Immature natural killer cell (primary cell): Measurements from ENCODE around the gene CLSTN2. TPM values are rescaled to one million over a fixed set of nuclear protein-coding genes. Genes with fewer than 3 reads are reported as not detected.

Experiments used
- DNase-seq, 3 donors: peaks; one replicate each; pipeline ENCODE4 v3.0.0; 2022; ENCODE audit warnings: mixed read lengths in 1 of 3
- H3K27ac Mint-ChIP-seq, 6 donors: one replicate each; pipeline ENCODE4 v1.8.0; 2020; ENCODE audit warnings: mixed read lengths in 6 of 6, mild to moderate bottlenecking in 5 of 6, inconsistent platforms in 4 of 6, moderate library complexity in 3 of 6
- H3K27me3 Mint-ChIP-seq, 3 donors: one replicate each; pipeline ENCODE4 v1.8.0; 2020 to 2021; ENCODE audit warnings: low read depth in 3 of 3, mild to moderate bottlenecking in 3 of 3, mixed read lengths in 3 of 3, moderate library complexity in 3 of 3, inconsistent platforms in 1 of 3
- H3K36me3 Mint-ChIP-seq, 3 donors: one replicate each; pipeline ENCODE4 v1.8.0; 2020; ENCODE audit warnings: mixed read lengths in 3 of 3, inconsistent platforms in 2 of 3, mild to moderate bottlenecking in 2 of 3
- H3K4me1 Mint-ChIP-seq, 2 donors: one replicate each; pipeline ENCODE4 v1.8.0; 2020; ENCODE audit warnings: inconsistent platforms in 2 of 2, mild to moderate bottlenecking in 2 of 2, mixed read lengths in 2 of 2, moderate library complexity in 1 of 2
- H3K4me3 Mint-ChIP-seq, 5 donors: one replicate each; pipeline ENCODE4 v1.8.0; 2020; ENCODE audit warnings: mild to moderate bottlenecking in 5 of 5, mixed read lengths in 5 of 5, inconsistent platforms in 3 of 5, moderate library complexity in 3 of 5
- H3K9me3 Mint-ChIP-seq, 6 donors: one replicate each; pipeline ENCODE4 v1.8.0; 2020; ENCODE audit warnings: mild to moderate bottlenecking in 6 of 6, mixed read lengths in 6 of 6, inconsistent platforms in 4 of 6, moderate library complexity in 3 of 6
- polyA plus RNA-seq, 3 donors: library from polyadenylated mRNA; unstranded; fragments of 300-500 nt; fragmentation: Illumina TruSeq; gene quantifications; one replicate each; pipeline ENCODE4 v1.2.3, GENCODE V29; 2021

Gene CLSTN2
- polyA plus RNA-seq, 3 donors from 2014 or later: not detected

GRCh38 chr3:140061211-140061610 lies 126.2 kb downstream of the CLSTN2 start:
- H3K27ac Mint-ChIP-seq: no peak overlapping the region

GRCh38 chr3:140062461-140062860 lies 127.5 kb downstream of the CLSTN2 start:
- Mint-ChIP-seq H3K9me3 (peaks cover 0 to 4% (median 0%) of the 10 kb centered on the region in 6 donors), H3K27ac (no peak overlapping the region), H3K27me3 (peaks cover 0 to 3% (median 2%) of the 10 kb centered on the region in 3 donors), H3K4me3 (no peak overlapping the region), H3K4me1 (no peaks in the 10 kb centered on the region), H3K36me3 (no peaks in the 10 kb centered on the region)
- DNase-seq: no peak

More at GRCh38 chr3:140061211-140061610, 126.2 kb downstream of the CLSTN2 start:
- H3K4me1 Mint-ChIP-seq: no peaks in the 10 kb centered on the region
- no peaks in the 10 kb centered on the region for H3K36me3 Mint-ChIP-seq
- H3K4me3 Mint-ChIP-seq: no peak overlapping the region
- H3K27me3 Mint-ChIP-seq: peaks cover 0 to 4% (median 3%) of the 10 kb centered on the region in 3 donors
- no peak for DNase-seq
- peaks cover 0 to 6% (median 0%) of the 10 kb centered on the region in 6 donors for H3K9me3 Mint-ChIP-seq

- no peak overlapping the region for H3K27ac Mint-ChIP-seq
- H3K4me3 Mint-ChIP-seq: no peak overlapping the region
- peaks cover 0 to 2% (median 0%) of the 10 kb centered on the region in 3 donors for H3K27me3 Mint-ChIP-seq
- no peak for DNase-seq
- H3K36me3 Mint-ChIP-seq: no peaks in the 10 kb centered on the region
- peaks cover 0 to 5% (median 0%) of the 10 kb centered on the region in 6 donors for H3K9me3 Mint-ChIP-seq
- H3K4me1 Mint-ChIP-seq: no peaks in the 10 kb centered on the region
Observed at GRCh38 chr3:140067487-140067886, 132.5 kb downstream of the CLSTN2 start.

GRCh38 chr3:140068494-140069017 lies 133.6 kb downstream of the CLSTN2 start:
- Mint-ChIP-seq H3K36me3 (no peaks in the 10 kb centered on the region), H3K4me1 (no peaks in the 10 kb centered on the region), H3K4me3 (no peak overlapping the region), H3K9me3 (peaks cover 0 to 5% (median 0%) of the 10 kb centered on the region in 6 donors), H3K27ac (no peak overlapping the region), H3K27me3 (no peaks in the 10 kb centered on the region)
- no peak for DNase-seq

- H3K4me3 Mint-ChIP-seq: no peak overlapping the region
- H3K36me3 Mint-ChIP-seq: no peaks in the 10 kb centered on the region
- H3K27me3 Mint-ChIP-seq: peaks cover 0 to 2% (median 0%) of the 10 kb centered on the region in 3 donors
- H3K9me3 Mint-ChIP-seq: peaks cover 0 to 7% (median 0%) of the 10 kb centered on the region in 6 donors
- H3K27ac Mint-ChIP-seq: no peak overlapping the region
- DNase-seq: no peak
- H3K4me1 Mint-ChIP-seq: no peaks in the 10 kb centered on the region
Observed at GRCh38 chr3:140073278-140074045, 138.5 kb downstream of the CLSTN2 start.

GRCh38 chr3:140076552-140076951 lies 141.6 kb downstream of the CLSTN2 start:
- peaks cover 0 to 9% (median 0%) of the 10 kb centered on the region in 6 donors for H3K9me3 Mint-ChIP-seq
- H3K4me1 Mint-ChIP-seq: no peaks in the 10 kb centered on the region
- H3K4me3 Mint-ChIP-seq: no peak overlapping the region
- H3K27ac Mint-ChIP-seq: no peak overlapping the region
- no peak for DNase-seq
- peaks cover 0 to 4% (median 0%) of the 10 kb centered on the region in 3 donors for H3K27me3 Mint-ChIP-seq
- no peaks in the 10 kb centered on the region for H3K36me3 Mint-ChIP-seq

GRCh38 chr3:140077406-140077805 lies 142.4 kb downstream of the CLSTN2 start:
- H3K4me3 Mint-ChIP-seq: no peak overlapping the region
- H3K27ac Mint-ChIP-seq: no peak overlapping the region
- H3K36me3 Mint-ChIP-seq: no peaks in the 10 kb centered on the region
- no peak for DNase-seq
- peaks cover 0 to 9% (median 0%) of the 10 kb centered on the region in 6 donors for H3K9me3 Mint-ChIP-seq
- peaks cover 0 to 4% (median 3%) of the 10 kb centered on the region in 3 donors for H3K27me3 Mint-ChIP-seq
- no peaks in the 10 kb centered on the region for H3K4me1 Mint-ChIP-seq

- peaks cover 0 to 10% (median 0%) of the 10 kb centered on the region in 6 donors for H3K9me3 Mint-ChIP-seq
- H3K4me3 Mint-ChIP-seq: no peak overlapping the region
- H3K27me3 Mint-ChIP-seq: peaks cover 0 to 4% (median 4%) of the 10 kb centered on the region in 3 donors
- DNase-seq: no peak
- H3K4me1 Mint-ChIP-seq: no peaks in the 10 kb centered on the region
- no peak overlapping the region for H3K27ac Mint-ChIP-seq
- no peaks in the 10 kb centered on the region for H3K36me3 Mint-ChIP-seq
Observed at GRCh38 chr3:140078343-140078742, 143.4 kb downstream of the CLSTN2 start.

GRCh38 chr3:140078940-140079339 lies 144.0 kb downstream of the CLSTN2 start:
- Mint-ChIP-seq H3K9me3 (peaks cover 0 to 13% (median 0%) of the 10 kb centered on the region in 6 donors), H3K36me3 (no peaks in the 10 kb centered on the region), H3K4me3 (no peak overlapping the region), H3K27ac (no peak overlapping the region), H3K27me3 (peaks cover 0 to 4% (median 4%) of the 10 kb centered on the region in 3 donors), H3K4me1 (no peaks in the 10 kb centered on the region)
- DNase-seq: no peak

GRCh38 chr3:140081887-140082286 lies 146.9 kb downstream of the CLSTN2 start:
- no peak overlapping the region for H3K4me3 Mint-ChIP-seq
- peaks cover 0 to 4% (median 1%) of the 10 kb centered on the region in 3 donors for H3K27me3 Mint-ChIP-seq

GRCh38 chr3:140085001-140085400 lies 150.0 kb downstream of the CLSTN2 start:
- no peak overlapping the region for H3K27ac Mint-ChIP-seq
- peaks cover 0 to 12% (median 0%) of the 10 kb centered on the region in 6 donors for H3K9me3 Mint-ChIP-seq
- peaks cover 0 to 4% (median 0%) of the 10 kb centered on the region in 3 donors for H3K27me3 Mint-ChIP-seq
- no peaks in the 10 kb centered on the region for H3K4me1 Mint-ChIP-seq
- no peak overlapping the region for H3K4me3 Mint-ChIP-seq
- DNase-seq: no peak
- H3K36me3 Mint-ChIP-seq: no peaks in the 10 kb centered on the region

More at GRCh38 chr3:140081887-140082286, 146.9 kb downstream of the CLSTN2 start:
- H3K27ac Mint-ChIP-seq: no peak overlapping the region
- no peaks in the 10 kb centered on the region for H3K4me1 Mint-ChIP-seq
- H3K9me3 Mint-ChIP-seq: peaks cover 0 to 12% (median 0%) of the 10 kb centered on the region in 6 donors
- no peak for DNase-seq
- H3K36me3 Mint-ChIP-seq: no peaks in the 10 kb centered on the region

GRCh38 chr3:140086642-140087041 lies 151.7 kb downstream of the CLSTN2 start:
- peaks cover 0 to 10% (median 0%) of the 10 kb centered on the region in 6 donors for H3K9me3 Mint-ChIP-seq
- no peaks in the 10 kb centered on the region for H3K36me3 Mint-ChIP-seq
- no peaks in the 10 kb centered on the region for H3K4me1 Mint-ChIP-seq
- H3K27ac Mint-ChIP-seq: no peak overlapping the region
- no peak for DNase-seq
- peaks cover 0 to 4% (median 3%) of the 10 kb centered on the region in 3 donors for H3K27me3 Mint-ChIP-seq
- H3K4me3 Mint-ChIP-seq: no peak overlapping the region

- DNase-seq: no peak
- Mint-ChIP-seq H3K4me1 (no peaks in the 10 kb centered on the region), H3K9me3 (peaks cover 0 to 10% (median 0%) of the 10 kb centered on the region in 6 donors), H3K36me3 (no peaks in the 10 kb centered on the region), H3K27ac (no peak overlapping the region), H3K4me3 (no peak overlapping the region), H3K27me3 (peaks cover 0 to 3% (median 2%) of the 10 kb centered on the region in 3 donors)
Observed at GRCh38 chr3:140088058-140088457, 153.1 kb downstream of the CLSTN2 start.

- no peaks in the 10 kb centered on the region for H3K4me1 Mint-ChIP-seq
- H3K4me3 Mint-ChIP-seq: no peak overlapping the region
- no peaks in the 10 kb centered on the region for H3K36me3 Mint-ChIP-seq
- DNase-seq: no peak
- peaks cover 0 to 3% (median 2%) of the 10 kb centered on the region in 3 donors for H3K27me3 Mint-ChIP-seq
- H3K9me3 Mint-ChIP-seq: peaks cover 0 to 6% (median 0%) of the 10 kb centered on the region in 6 donors
- H3K27ac Mint-ChIP-seq: no peak overlapping the region
Observed at GRCh38 chr3:140088513-140088912, 153.5 kb downstream of the CLSTN2 start.
